ENCODE measurements around the gene HSFX1.
"Not testable (repeated sequence)": the region's sequence is repeated elsewhere in the genome, so short reads cannot be mapped to it uniquely, and the experiment has no call there.

DNA sequence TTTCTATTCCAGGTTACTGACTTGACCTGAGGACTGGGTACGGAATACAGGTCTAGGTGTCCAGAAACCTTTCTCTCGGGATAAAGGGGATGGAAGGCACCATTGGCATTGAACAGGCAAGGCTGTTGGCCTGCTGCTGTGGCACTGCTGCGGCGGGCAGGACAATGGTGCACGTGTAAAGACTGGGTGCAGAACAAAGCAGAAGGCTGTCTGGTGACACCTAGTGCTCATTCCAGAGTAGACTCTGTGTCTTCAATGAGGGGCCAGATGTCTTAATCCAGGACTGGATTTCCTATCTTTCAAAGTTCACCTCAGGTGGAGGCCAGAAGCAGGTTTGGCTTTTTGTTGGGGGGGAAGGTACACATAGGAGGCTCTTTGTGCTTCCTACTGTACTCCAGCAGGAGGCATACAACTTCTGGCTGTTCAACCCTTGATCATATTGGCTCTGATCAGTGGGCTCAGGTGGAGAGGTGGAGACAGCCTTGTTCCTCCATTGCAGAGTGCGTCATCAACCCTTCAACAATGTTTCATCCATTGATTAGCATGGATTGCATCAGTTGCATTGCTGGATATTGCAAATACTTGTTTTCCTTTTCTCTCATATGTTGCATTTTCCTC, 27.4 kb upstream of the HSFX1 start:
- TF ChIP-seq POLR2A (IDR thresholded peaks at IDR 0.05) = not testable (repeated sequence)
- TF ChIP-seq, protein P1, sequence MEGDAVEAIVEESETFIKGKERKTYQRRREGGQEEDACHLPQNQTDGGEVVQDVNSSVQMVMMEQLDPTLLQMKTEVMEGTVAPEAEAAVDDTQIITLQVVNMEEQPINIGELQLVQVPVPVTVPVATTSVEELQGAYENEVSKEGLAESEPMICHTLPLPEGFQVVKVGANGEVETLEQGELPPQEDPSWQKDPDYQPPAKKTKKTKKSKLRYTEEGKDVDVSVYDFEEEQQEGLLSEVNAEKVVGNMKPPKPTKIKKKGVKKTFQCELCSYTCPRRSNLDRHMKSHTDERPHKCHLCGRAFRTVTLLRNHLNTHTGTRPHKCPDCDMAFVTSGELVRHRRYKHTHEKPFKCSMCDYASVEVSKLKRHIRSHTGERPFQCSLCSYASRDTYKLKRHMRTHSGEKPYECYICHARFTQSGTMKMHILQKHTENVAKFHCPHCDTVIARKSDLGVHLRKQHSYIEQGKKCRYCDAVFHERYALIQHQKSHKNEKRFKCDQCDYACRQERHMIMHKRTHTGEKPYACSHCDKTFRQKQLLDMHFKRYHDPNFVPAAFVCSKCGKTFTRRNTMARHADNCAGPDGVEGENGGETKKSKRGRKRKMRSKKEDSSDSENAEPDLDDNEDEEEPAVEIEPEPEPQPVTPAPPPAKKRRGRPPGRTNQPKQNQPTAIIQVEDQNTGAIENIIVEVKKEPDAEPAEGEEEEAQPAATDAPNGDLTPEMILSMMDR (IDR thresholded peaks at IDR 0.05) = not testable (repeated sequence)

All from vagina (tissue), 2 donors.